Smooth muscle cell (in vitro differentiated cells): ENCODE measurements around the gene UBE2C. TPM values are rescaled to one million over a fixed set of nuclear protein-coding genes. Genes with fewer than 3 reads are reported as not detected.

ENCODE experiments used
- DNase-seq: peaks from one replicate; lab custom pipeline; 2025; ENCODE audit not compliant: unreplicated experiment; lab: John Stamatoyannopoulos, UW
- H2AFZ ChIP-seq: fragments of 200-600 bp; sonication (generic); 2 replicates; pipeline ENCODE4 v1.6.0; 2016; ENCODE audit warnings: antibody characterized with exemption, low read depth, mild to moderate bottlenecking
- H3F3A ChIP-seq: fragments of 200-600 bp; sonication (generic); 2 replicates; pipeline ENCODE4 v1.6.0; 2017; ENCODE audit warnings: antibody characterized with exemption, low read depth
- H3K27ac ChIP-seq: fragments of 200-600 bp; sonication (generic); 2 replicates; pipeline ENCODE4 v1.5.1; 2016; ENCODE audit warnings: low read depth, mild to moderate bottlenecking
- H3K27me3 ChIP-seq: fragments of 200-600 bp; sonication (generic); 2 replicates; pipeline ENCODE4 v1.6.1; 2016; ENCODE audit warnings: low read depth, mild to moderate bottlenecking
- H3K36me3 ChIP-seq: fragments of 200-600 bp; sonication (generic); 2 replicates; pipeline ENCODE4 v1.5.1; 2016; ENCODE audit warnings: low read depth
- H3K4me1 ChIP-seq: fragments of 200-600 bp; sonication (generic); 2 replicates; pipeline ENCODE4 v1.5.1; 2016; ENCODE audit warnings: low read depth
- H3K4me2 ChIP-seq: fragments of 200-600 bp; sonication (generic); 2 replicates; pipeline ENCODE4 v1.6.0; 2016; ENCODE audit warnings: mild to moderate bottlenecking
- H3K4me3 ChIP-seq: fragments of 200-600 bp; sonication (generic); 2 replicates; pipeline ENCODE4 v1.5.1; 2016; ENCODE audit warnings: mild to moderate bottlenecking
- H3K79me2 ChIP-seq: fragments of 200-600 bp; sonication (generic); 2 replicates; pipeline ENCODE4 v1.6.0; 2016; ENCODE audit warnings: low read depth, mild to moderate bottlenecking
- H3K9ac ChIP-seq: fragments of 200-600 bp; sonication (generic); 2 replicates; pipeline ENCODE4 v1.6.0; 2016; ENCODE audit warnings: low read depth
- H3K9me3 ChIP-seq: fragments of 200-600 bp; sonication (generic); replicated peaks from 2 replicates; pipeline ENCODE4 v1.5.1; 2016; ENCODE audit warnings: low read depth
- H4K20me1 ChIP-seq: fragments of 200-600 bp; sonication (generic); 2 replicates; pipeline ENCODE4 v1.6.0; 2016; ENCODE audit warnings: low read depth
- CTCF ChIP-seq: fragments of 200-600 bp; sonication (generic); IDR thresholded peaks from 2 replicates; pipeline ENCODE4 v1.5.1; 2017; ENCODE audit warnings: borderline replicate concordance, mild to moderate bottlenecking, antibody characterized with exemption; ENCODE audit not compliant: insufficient read depth, poor library complexity, severe bottlenecking
- WGBS: methylation state at CpG from one replicate; pipeline ENCODE4 v1.1.7; 2016; ENCODE audit warnings: low lambda C conversion rate; 5-methylcytosine and 5-hydroxymethylcytosine counted together
- polyA plus RNA-seq: library from polyadenylated mRNA; unstranded; fragments of >200 nt; fragmentation: Nextera tagmentation; extraction: Ambion mirVana; gene quantifications from 2 replicates; pipeline ENCODE4 v1.2.1, GENCODE V29; 2016
- small RNA-seq: library from RNA; depleted of rRNA; stranded (forward); fragments of <200 nt; gene quantifications from one replicate; pipeline ENCODE3, GENCODE V24; 2014
- total RNA-seq: library from RNA; depleted of rRNA; stranded (reverse); fragments of >200 nt; gene quantifications from 2 replicates; pipeline ENCODE4 v1.2.3, GENCODE V29; 2014

UBE2C gene
- total and polyA plus RNA-seq, 2 experiments from 2014 or later = 35.1 to 66.5 TPM

GRCh38 chr20:45863543-45864470, 51.4 kb downstream of the UBE2C start:
- Histone ChIP-seq H3K4me2 (no peak overlapping the region), H3K27ac (no peak overlapping the region), H4K20me1 (no peaks in the 10 kb centered on the region), H2AFZ (no peak overlapping the region), H3F3A (no peaks in the 10 kb centered on the region), H3K9ac (no peak overlapping the region), H3K79me2 (peaks cover 2% of the 10 kb centered on the region), H3K27me3 (no peaks in the 10 kb centered on the region), H3K36me3 (no peaks in the 10 kb centered on the region), H3K4me3 (no peak overlapping the region), H3K4me1 (no peaks in the 10 kb centered on the region), H3K9me3 (no peaks in the 10 kb centered on the region)
- no peak for TF ChIP-seq CTCF
- DNase-seq = no peak
- WGBS = 94% methylated on average over 7 of the region's 7 CpGs

GRCh38 chr20:45866454-45866853, 54.0 kb downstream of the UBE2C start:
- TF ChIP-seq CTCF = no peak
- no peaks in the 10 kb centered on the region for H3K4me1 ChIP-seq
- H3K27me3 ChIP-seq = no peaks in the 10 kb centered on the region
- H3K9ac ChIP-seq = no peak overlapping the region
- no peak for DNase-seq
- WGBS = 96% methylated on average over 5 of the region's 5 CpGs
- H3F3A ChIP-seq = no peaks in the 10 kb centered on the region
- H2AFZ ChIP-seq = no peak overlapping the region
- H4K20me1 ChIP-seq = no peaks in the 10 kb centered on the region
- no peak overlapping the region for H3K4me2 ChIP-seq
- H3K79me2 ChIP-seq = no peaks in the 10 kb centered on the region
- no peak overlapping the region for H3K27ac ChIP-seq
- no peaks in the 10 kb centered on the region for H3K36me3 ChIP-seq
- no peaks in the 10 kb centered on the region for H3K9me3 ChIP-seq
- no peak overlapping the region for H3K4me3 ChIP-seq

Small RNA genes lying within 50 kb of the gene (small RNA-seq; reads per million reads assigned to genes)
- gene RNU6ATAC38P = not detected

Other genes starting within 250 kb of the UBE2C start
- gene WFDC8, start 233.4 kb upstream of the UBE2C start, total RNA-seq = not detected in 2 replicates
- gene WFDC8, start 233.4 kb upstream of the UBE2C start, polyA plus RNA-seq = not detected in 2 replicates
- not detected in 2 replicates for gene WFDC10A, start 182.9 kb upstream of the UBE2C start, total RNA-seq
- gene WFDC10A, start 182.9 kb upstream of the UBE2C start, polyA plus RNA-seq = not detected in 2 replicates
- not detected in 2 replicates for gene WFDC9, start 181.4 kb upstream of the UBE2C start, total RNA-seq
- not detected in 2 replicates for gene WFDC9, start 181.4 kb upstream of the UBE2C start, polyA plus RNA-seq
- not detected in 2 replicates for gene WFDC11, start 142.4 kb upstream of the UBE2C start, total RNA-seq
- gene WFDC11, start 142.4 kb upstream of the UBE2C start, polyA plus RNA-seq = not detected in 2 replicates
- not detected in 2 replicates for gene WFDC13, start 110.6 kb upstream of the UBE2C start, total RNA-seq
- not detected in 2 replicates for gene WFDC13, start 110.6 kb upstream of the UBE2C start, polyA plus RNA-seq
- gene WFDC10B, start 107.6 kb upstream of the UBE2C start, total RNA-seq = not detected in 2 replicates
- 0.31 TPM in 1 of 2 replicates, not detected in the other for gene WFDC10B, start 107.6 kb upstream of the UBE2C start, polyA plus RNA-seq
- not detected in 2 replicates for gene SPINT4, start 90.3 kb upstream of the UBE2C start, total RNA-seq
- gene SPINT4, start 90.3 kb upstream of the UBE2C start, polyA plus RNA-seq = not detected in 2 replicates
- not detected in 2 replicates for gene WFDC3, start 20.8 kb upstream of the UBE2C start, total RNA-seq
- gene WFDC3, start 20.8 kb upstream of the UBE2C start, polyA plus RNA-seq = 0.64 TPM in 1 of 2 replicates, not detected in the other
- 15.3 and 19.4 TPM in 2 replicates for gene DNTTIP1, start 20.7 kb upstream of the UBE2C start, total RNA-seq
- 52.6 and 55.4 TPM in 2 replicates for gene DNTTIP1, start 20.7 kb upstream of the UBE2C start, polyA plus RNA-seq
- 1.7 TPM in 1 of 2 replicates, not detected in the other for gene TNNC2, start 14.7 kb downstream of the UBE2C start, total RNA-seq
- gene TNNC2, start 14.7 kb downstream of the UBE2C start, polyA plus RNA-seq = 0.78 and 1.2 TPM in 2 replicates
- gene SNX21, start 21.2 kb downstream of the UBE2C start, total RNA-seq = 10.9 and 14.7 TPM in 2 replicates
- gene SNX21, start 21.2 kb downstream of the UBE2C start, polyA plus RNA-seq = 14.4 and 17.8 TPM in 2 replicates
- 30.2 and 31.9 TPM in 2 replicates for gene ACOT8, start 44.7 kb downstream of the UBE2C start, total RNA-seq
- 32.6 and 43.8 TPM in 2 replicates for gene ACOT8, start 44.7 kb downstream of the UBE2C start, polyA plus RNA-seq
- gene ZSWIM3, start 45.0 kb downstream of the UBE2C start, total RNA-seq = 4.9 and 6.5 TPM in 2 replicates
- 1.4 and 2.1 TPM in 2 replicates for gene ZSWIM3, start 45.0 kb downstream of the UBE2C start, polyA plus RNA-seq
- gene ZSWIM1, start 68.6 kb downstream of the UBE2C start, total RNA-seq = 10.5 and 12.2 TPM in 2 replicates
- 5.7 and 6.7 TPM in 2 replicates for gene ZSWIM1, start 68.6 kb downstream of the UBE2C start, polyA plus RNA-seq
- gene SPATA25, start 75.0 kb downstream of the UBE2C start, total RNA-seq = 0.54 and 1.2 TPM in 2 replicates
- 0.43 TPM in 1 of 2 replicates, not detected in the other for gene SPATA25, start 75.0 kb downstream of the UBE2C start, polyA plus RNA-seq
- 0.31 and 3.3 TPM in 2 replicates for gene NEURL2, start 78.6 kb downstream of the UBE2C start, total RNA-seq
- gene NEURL2, start 78.6 kb downstream of the UBE2C start, polyA plus RNA-seq = 3.7 and 4.7 TPM in 2 replicates
- 74.8 and 79.7 TPM in 2 replicates for gene CTSA, start 78.7 kb downstream of the UBE2C start, total RNA-seq
- 132 and 138 TPM in 2 replicates for gene CTSA, start 78.7 kb downstream of the UBE2C start, polyA plus RNA-seq
- gene PLTP, start 99.5 kb downstream of the UBE2C start, total RNA-seq = 81.0 and 93.3 TPM in 2 replicates
- 197 and 262 TPM in 2 replicates for gene PLTP, start 99.5 kb downstream of the UBE2C start, polyA plus RNA-seq
- gene PCIF1, start 122.0 kb downstream of the UBE2C start, total RNA-seq = 13.5 and 15.4 TPM in 2 replicates
- gene PCIF1, start 122.0 kb downstream of the UBE2C start, polyA plus RNA-seq = 37.2 and 38.9 TPM in 2 replicates
- gene ZNF335, start 159.6 kb downstream of the UBE2C start, total RNA-seq = 11.2 and 11.6 TPM in 2 replicates
- 14.2 and 20.7 TPM in 2 replicates for gene ZNF335, start 159.6 kb downstream of the UBE2C start, polyA plus RNA-seq
- 4.9 and 6.3 TPM in 2 replicates for gene MMP9, start 196.3 kb downstream of the UBE2C start, total RNA-seq
- gene MMP9, start 196.3 kb downstream of the UBE2C start, polyA plus RNA-seq = 5.9 and 27.2 TPM in 2 replicates
- 0.09 and 0.40 TPM in 2 replicates for gene SLC12A5, start 216.6 kb downstream of the UBE2C start, total RNA-seq
- gene SLC12A5, start 216.6 kb downstream of the UBE2C start, polyA plus RNA-seq = 1.2 and 1.3 TPM in 2 replicates